A673 (cell line): Measurements from ENCODE around the gene THRB.

Source experiments
- EZH2 ChIP-seq: fragments of 200-600 bp; sonication (generic); IDR thresholded peaks from 2 replicates; pipeline ENCODE4 v1.6.1; 2017; ENCODE audit warnings: borderline replicate concordance, low read depth, mild to moderate bottlenecking, mixed read lengths, antibody characterized with exemption, low read length; ENCODE audit not compliant: poor library complexity, severe bottlenecking
- TF ChIP-seq, protein P1 (sequence below): fragments of 300-800, 200-600 bp; sonication (generic); conservative IDR thresholded peaks from 2 replicates; pipeline ENCODE4 v1.5.1; 2017; ENCODE audit warnings: low read depth, mild to moderate bottlenecking, antibody characterized with exemption, low read length, moderate library complexity, mixed read lengths

DNA sequence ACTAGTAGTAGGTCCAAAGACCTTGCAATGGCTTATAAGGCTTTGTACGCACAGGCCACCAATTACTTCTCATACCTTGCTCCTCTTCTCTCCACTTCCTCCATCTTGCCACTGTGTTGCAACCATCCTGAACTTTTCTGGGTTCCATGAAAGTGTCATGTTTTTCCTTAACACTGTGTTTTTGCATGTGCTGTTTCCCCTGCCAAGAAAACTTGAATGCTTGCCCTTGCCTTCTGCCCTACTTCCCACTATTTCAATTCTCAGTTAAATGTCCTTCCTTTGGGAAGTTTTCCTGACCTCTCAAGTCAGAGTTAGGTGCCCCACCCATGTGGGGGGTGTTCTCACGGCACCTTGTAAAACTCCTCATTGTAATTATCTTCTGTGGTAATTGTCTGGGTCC lies 182.8 kb downstream of the THRB start:
- TF ChIP-seq, protein P1, sequence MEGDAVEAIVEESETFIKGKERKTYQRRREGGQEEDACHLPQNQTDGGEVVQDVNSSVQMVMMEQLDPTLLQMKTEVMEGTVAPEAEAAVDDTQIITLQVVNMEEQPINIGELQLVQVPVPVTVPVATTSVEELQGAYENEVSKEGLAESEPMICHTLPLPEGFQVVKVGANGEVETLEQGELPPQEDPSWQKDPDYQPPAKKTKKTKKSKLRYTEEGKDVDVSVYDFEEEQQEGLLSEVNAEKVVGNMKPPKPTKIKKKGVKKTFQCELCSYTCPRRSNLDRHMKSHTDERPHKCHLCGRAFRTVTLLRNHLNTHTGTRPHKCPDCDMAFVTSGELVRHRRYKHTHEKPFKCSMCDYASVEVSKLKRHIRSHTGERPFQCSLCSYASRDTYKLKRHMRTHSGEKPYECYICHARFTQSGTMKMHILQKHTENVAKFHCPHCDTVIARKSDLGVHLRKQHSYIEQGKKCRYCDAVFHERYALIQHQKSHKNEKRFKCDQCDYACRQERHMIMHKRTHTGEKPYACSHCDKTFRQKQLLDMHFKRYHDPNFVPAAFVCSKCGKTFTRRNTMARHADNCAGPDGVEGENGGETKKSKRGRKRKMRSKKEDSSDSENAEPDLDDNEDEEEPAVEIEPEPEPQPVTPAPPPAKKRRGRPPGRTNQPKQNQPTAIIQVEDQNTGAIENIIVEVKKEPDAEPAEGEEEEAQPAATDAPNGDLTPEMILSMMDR = no peak
- no peak for TF ChIP-seq EZH2
